Measurements from ENCODE around the gene LILRB3.
"Not testable (repeated sequence)": the region's sequence is repeated elsewhere in the genome, so short reads cannot be mapped to it uniquely, and the experiment has no call there.

The LILRB3 gene

GRCh38 chr19:54189145-54189734, 33.6 kb downstream of the LILRB3 start, which contains the start of gene MBOAT7:
Gene MBOAT7 (minus strand): TSS chr19:54189580. CDS start chr19:54188508, 1,072 bp downstream.
- DNase-seq: peak in 1 of 2 donors; percentile 52

GRCh38 chr19:54188215-54188871, 34.5 kb downstream of the LILRB3 start:
- peak; percentile 63 to 70 for DNase-seq

- no peak for DNase-seq
Observed at GRCh38 chr19:54186934-54187381, 35.8 kb downstream of the LILRB3 start.

- DNase-seq: no peak
Observed at GRCh38 chr19:54186351-54186750, 36.5 kb downstream of the LILRB3 start.

GRCh38 chr19:54183431-54183830, 39.4 kb downstream of the LILRB3 start:
- DNase-seq: no peak

- DNase-seq: not testable (repeated sequence)
Observed at GRCh38 chr19:54181894-54182293, 40.9 kb downstream of the LILRB3 start.

- no peak for DNase-seq
Observed at GRCh38 chr19:54180691-54181091, 42.1 kb downstream of the LILRB3 start.

GRCh38 chr19:54179921-54180461, 42.8 kb downstream of the LILRB3 start:
- DNase-seq: no peak

GRCh38 chr19:54179262-54179852, 43.5 kb downstream of the LILRB3 start:
- DNase-seq: no peak

- no peak for DNase-seq
Observed at GRCh38 chr19:54178581-54179261, 44.1 kb downstream of the LILRB3 start.

- DNase-seq: no peak
Observed at GRCh38 chr19:54173951-54174834, 48.6 kb downstream of the LILRB3 start.

GRCh38 chr19:54173359-54173699, 49.5 kb downstream of the LILRB3 start:
- no peak for DNase-seq

GRCh38 chr19:54172471-54173358, 50.1 kb downstream of the LILRB3 start, which contains the start of gene TMC4:
Gene TMC4 (minus strand): TSS chr19:54173160. CDS start chr19:54173117, 43 bp downstream.
- DNase-seq: no peak

GRCh38 chr19:54171736-54172431, 50.9 kb downstream of the LILRB3 start:
- not testable (repeated sequence) for DNase-seq

GRCh38 chr19:54169149-54169740, 53.6 kb downstream of the LILRB3 start:
- DNase-seq: no peak

GRCh38 chr19:54168174-54168917, 54.5 kb downstream of the LILRB3 start:
- peak; percentile 85 to 92 for DNase-seq
